GM18508 (cell line): Measurements from ENCODE around the gene DNAH8.
"Not testable (repeated sequence)": the region's sequence is repeated elsewhere in the genome, so short reads cannot be mapped to it uniquely, and the experiment has no call there.

Experiments
- ATAC-seq: cut with Tn5 transposase; IDR thresholded peaks from one replicate; pipeline ENCODE4 v1.9.1; 2021; ENCODE audit warnings: moderate number of reproducible peaks; ENCODE audit not compliant: insufficient read depth, unreplicated experiment

Gene DNAH8

GRCh38 chr6:38715016-38715689, at the start of gene DNAH8:
Gene DNAH8 (plus strand): TSS chr6:38715311. CDS start chr6:38722810, 7,499 bp downstream.
- no peak for ATAC-seq

DNA sequence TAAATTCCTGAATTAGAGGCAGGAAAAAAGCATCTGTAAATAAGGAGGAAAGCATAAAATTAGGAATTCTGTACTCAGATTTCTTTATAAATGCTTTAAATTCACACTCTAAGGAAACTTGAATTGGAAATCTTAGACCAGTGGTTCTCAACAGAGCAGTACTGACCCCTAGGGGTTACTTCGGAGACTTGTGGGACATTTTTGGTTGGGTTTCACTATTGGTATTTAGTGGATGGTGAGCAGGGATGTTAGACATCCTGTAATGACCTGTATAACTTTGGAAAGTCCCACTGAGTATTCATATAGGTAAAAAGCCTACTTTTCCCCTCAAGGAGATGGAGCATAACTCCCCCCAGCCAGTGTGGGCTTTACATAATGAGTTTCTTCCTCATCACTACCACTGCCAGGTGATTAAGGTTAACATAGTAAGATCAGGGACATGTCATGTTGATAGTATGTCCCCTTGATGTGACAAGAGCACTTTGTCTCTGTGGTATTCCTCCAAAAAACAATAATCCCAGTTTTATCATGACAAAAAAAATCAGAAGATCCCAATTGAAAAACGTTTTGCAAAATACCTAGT, 43.1 kb upstream of the DNAH8 start:
- ATAC-seq, result peak; percentile 88

DNA sequence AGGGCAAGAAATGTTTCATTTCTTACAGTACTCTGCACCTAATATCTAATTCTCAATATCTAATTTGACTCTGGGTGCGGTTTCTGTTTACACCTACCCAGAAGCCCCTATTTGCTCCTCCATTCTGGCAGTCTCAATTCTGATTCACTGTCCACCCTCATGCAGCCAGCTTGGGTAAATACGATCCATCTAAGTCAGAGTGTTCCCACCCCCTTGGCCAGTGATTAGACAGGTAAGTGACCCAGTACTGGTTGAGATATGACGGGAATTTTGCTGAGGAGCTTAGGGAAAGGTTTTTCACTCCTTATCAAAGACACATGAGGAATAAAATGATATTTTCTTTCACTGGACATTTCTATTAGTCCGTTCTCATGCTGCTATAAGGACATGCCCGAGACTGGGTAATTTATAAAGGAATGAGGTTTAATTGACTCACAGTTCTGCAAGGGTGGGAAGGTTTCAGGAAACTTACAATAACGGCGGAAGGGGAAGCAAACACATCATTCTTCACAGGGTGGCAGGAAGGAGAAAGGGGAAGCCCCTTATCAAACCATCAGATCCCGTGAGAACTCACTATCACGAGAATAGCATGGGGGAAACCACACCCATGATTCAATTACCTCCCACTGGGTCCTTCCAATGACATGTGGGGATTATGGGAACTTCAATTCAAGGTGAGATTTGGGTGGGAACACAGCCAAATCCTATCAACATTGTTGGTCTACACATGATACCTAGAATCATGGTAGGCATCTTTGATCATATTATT, 41.5 kb upstream of the DNAH8 start:
- ATAC-seq, result no peak

DNA sequence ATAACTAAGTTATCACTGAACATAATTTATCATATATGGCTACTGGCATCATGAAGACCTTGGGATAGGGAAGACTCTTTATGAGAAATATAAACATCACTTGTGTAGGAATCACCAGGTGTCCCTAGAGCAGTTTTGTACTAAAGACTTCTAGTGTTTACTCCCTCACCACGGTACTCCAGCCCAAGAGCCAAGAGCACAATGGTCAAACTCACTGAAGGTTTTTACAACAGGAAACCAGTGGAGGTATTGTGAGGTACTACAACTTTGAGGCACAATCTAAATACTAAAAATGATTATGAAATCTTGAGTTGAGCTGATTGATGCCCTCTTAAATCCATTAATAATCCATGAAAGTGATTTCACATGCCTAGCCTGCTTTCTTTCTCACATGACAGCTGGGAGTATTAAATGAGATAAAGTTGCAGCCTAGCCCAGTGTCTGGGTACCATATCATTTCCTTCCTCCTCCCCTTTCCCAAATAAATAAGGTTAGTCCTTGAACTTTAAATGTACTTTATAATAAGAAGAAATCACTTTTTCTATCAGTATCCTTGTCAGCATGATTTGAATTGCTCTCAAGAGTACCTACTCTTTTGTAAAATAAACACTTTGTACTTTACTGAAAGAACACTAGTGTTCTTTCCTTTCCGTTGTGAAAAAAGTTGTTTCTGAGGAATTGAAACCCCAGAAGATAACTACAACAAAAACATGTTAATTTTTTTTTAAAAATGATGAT, 38.7 kb upstream of the DNAH8 start:
- no peak for ATAC-seq

- no peak for ATAC-seq
Measured at GRCh38 chr6:38676974-38677544, 38.1 kb upstream of the DNAH8 start.

- ATAC-seq, result no peak
Measured at GRCh38 chr6:38678178-38678760, 36.8 kb upstream of the DNAH8 start.

- ATAC-seq, result no peak
Measured at GRCh38 chr6:38679668-38680067, 35.4 kb upstream of the DNAH8 start.

GRCh38 chr6:38681850-38682249, 33.3 kb upstream of the DNAH8 start:
- ATAC-seq, result no peak

DNA sequence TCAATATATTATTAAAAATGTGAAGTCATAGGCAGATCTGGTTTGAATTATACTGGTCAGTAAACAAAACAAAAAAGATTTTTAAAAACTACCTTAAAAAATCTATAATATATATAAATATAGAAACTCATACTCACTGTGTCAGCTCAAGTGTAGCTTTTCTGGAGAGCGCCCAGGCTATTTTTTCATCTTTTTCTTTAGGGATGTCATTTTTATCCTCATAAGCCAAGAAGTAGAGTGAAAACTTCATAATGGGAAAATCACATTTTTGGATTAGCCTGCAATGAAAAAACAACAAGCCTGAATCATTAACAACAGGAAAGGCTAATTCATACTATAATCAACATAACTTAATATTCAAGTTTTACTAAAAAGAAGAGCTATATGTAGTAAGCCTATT, 30.9 kb upstream of the DNAH8 start:
- no peak for ATAC-seq

GRCh38 chr6:38684904-38685303, 30.2 kb upstream of the DNAH8 start:
- ATAC-seq, result no peak

DNA sequence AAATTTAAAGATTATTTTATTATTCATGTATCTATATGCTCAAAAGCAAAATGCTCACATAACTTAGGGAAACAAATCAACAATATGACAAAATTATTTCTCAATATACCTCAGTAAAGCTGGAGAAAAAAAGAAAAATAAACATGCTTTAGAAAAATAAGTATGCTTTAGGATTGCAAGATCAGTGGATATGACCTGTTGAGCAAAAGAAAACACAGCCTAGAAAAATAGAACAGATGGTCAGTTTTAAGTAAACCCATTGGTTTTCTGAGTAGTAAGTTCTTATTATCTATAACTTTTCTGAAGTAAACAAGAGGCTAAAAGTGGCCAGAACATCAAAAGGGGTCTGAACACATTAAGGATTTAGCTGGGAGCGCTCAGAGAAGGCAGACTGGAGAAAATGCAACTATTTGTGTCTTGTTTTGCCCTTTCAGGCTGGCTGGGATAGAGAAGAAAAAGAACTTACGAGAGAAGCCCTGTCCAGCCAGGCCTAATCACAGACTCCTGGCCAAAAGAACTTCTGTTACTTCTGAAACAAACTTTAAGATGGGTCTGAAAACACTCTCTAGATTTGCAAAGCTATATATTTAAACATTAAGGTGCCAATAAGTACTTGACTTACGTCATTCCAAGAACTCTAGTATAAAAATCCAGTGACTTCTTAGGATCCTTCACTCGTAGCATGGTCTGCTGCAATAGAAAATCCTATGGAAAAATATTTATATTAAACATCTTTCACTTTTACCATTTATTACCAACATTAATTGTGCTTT, 28.7 kb upstream of the DNAH8 start:
- no peak for ATAC-seq

DNA sequence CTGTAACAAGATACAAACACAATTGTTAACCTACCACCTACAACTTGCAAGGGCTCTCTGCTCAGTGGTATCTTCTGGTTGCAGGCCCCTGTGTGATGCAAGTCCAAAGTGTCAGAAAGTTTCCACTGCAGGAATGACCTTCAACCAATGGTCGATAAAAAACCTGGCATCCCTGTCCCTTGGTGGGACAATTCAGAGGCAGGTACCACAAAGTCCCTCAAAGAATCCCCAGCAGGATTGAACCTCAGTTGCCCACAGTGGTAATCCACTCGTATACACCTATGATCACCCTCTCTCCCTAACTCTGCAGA, 28.1 kb upstream of the DNAH8 start:
- no peak for ATAC-seq

GRCh38 chr6:38687549-38687948, 27.6 kb upstream of the DNAH8 start:
- no peak for ATAC-seq

DNA sequence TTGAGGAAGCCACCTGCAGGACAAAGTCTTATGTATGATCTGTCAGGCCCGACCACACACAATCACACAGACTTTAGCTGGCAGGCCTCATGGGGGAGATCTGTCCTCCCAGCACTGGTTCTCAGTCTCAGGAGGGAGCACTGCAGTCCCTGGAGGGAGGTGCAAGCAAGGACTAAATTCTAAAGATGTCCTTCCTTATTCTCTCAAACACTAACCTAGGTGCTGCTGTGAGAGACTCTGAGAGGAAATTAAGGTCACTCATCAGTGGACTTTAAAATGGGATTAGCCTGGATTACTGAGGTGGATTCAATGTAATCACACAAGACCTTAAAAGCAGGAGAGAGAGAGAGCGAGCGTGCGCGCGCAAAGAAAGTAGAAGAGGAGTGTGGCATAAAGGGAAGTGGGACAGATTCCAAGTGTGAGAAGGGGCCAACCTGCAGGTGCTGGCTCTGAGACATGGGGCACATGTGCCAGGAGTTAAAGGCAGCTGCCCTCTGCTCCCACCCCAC, 26.5 kb upstream of the DNAH8 start:
- ATAC-seq, result no peak

GRCh38 chr6:38695227-38695900, 19.7 kb upstream of the DNAH8 start:
- ATAC-seq, result no peak

- ATAC-seq, result no peak
Measured at GRCh38 chr6:38695933-38696332, 19.2 kb upstream of the DNAH8 start.

GRCh38 chr6:38696345-38696744, 18.8 kb upstream of the DNAH8 start:
- no peak for ATAC-seq

DNA sequence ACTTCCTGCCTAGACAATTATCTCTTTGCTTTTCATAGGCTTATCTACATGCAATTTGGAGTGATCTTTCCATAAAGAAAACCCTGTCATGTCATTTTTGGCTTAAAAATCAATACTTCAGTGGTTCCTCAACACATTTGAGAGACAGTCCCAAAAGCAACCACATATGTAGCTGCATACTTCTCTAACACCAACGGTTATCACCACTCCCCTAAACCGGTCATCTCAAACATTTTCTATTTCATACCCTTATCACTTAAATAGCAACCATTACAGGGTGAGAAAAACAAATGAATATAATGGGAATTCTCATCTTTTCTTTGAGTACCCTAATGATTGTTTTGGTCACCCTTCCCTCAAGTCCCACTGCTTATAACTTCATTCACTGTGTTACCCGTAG, 17.3 kb upstream of the DNAH8 start:
- no peak for ATAC-seq

- ATAC-seq, result not testable (repeated sequence)
Measured at GRCh38 chr6:38699702-38700101, 15.4 kb upstream of the DNAH8 start.
